GM12878 (cell line): Measurements from ENCODE around the gene SCAMP5.

Source experiments
- CTCF ChIP-seq, 3 experiments: IDR thresholded peaks in 2 of 3; conservative IDR thresholded peaks in 1 of 3; 2 replicates each; pipeline ENCODE4 v1.5.1; 2011; ENCODE audit warnings: low read depth in 3 of 3, low read length in 3 of 3, mild to moderate bottlenecking in 3 of 3, control low read depth in 2 of 3, moderate library complexity in 2 of 3, inconsistent platforms in 1 of 3, mixed read lengths in 1 of 3; ENCODE audit not compliant: control insufficient read depth in 2 of 3, insufficient read depth in 1 of 3; ENCODE audit errors: extremely low read depth in 1 of 3
- EP300 ChIP-seq, 2 experiments: fragments of 150-350 bp in 1 of 2; IDR thresholded peaks; 2 replicates each; pipeline ENCODE4 v1.6.1; 2011 to 2012; ENCODE audit warnings: low read depth in 2 of 2, low read length in 2 of 2, borderline replicate concordance in 1 of 2, improper control_type of control experiment in 1 of 2, inconsistent platforms in 1 of 2; ENCODE audit not compliant: control insufficient read depth in 1 of 2
- EZH2 ChIP-seq: IDR thresholded peaks from 2 replicates; pipeline ENCODE4 v1.6.1; 2012; ENCODE audit warnings: low read depth, mild to moderate bottlenecking, control low read depth, inconsistent platforms, low read length, borderline replicate concordance; ENCODE audit not compliant: control insufficient read depth
- RCOR1 ChIP-seq: conservative IDR thresholded peaks from 2 replicates; pipeline ENCODE4 v1.6.1; 2012; ENCODE audit warnings: low read depth, low read length, improper control_type of control experiment
- SP1 ChIP-seq: IDR thresholded peaks from one replicate; pipeline ENCODE4 v1.6.1; 2011; ENCODE audit warnings: low read depth, low read length
- ZBED1 ChIP-seq: IDR thresholded peaks from 2 replicates; pipeline ENCODE4 v1.6.1; 2016; ENCODE audit warnings: borderline replicate concordance
- ZNF217 ChIP-seq: fragments of 450-650 bp; IDR thresholded peaks from 2 replicates; pipeline ENCODE4 v1.6.1; 2017; ENCODE audit warnings: antibody characterized with exemption, mild to moderate bottlenecking

- TF ChIP-seq ZBED1 = no peak
- TF ChIP-seq CTCF (IDR thresholded peaks at IDR 0.05 in 2 of 3, conservative IDR thresholded peaks at IDR 0.05 in 1 of 3; ENCODE audit: control insufficient read depth in 2 of 3, extremely low read depth in 1 of 3, insufficient read depth in 1 of 3, low read depth in 3 of 3, low read length in 3 of 3) = no peak
- TF ChIP-seq ZNF217 = no peak
- no peak for TF ChIP-seq RCOR1
- no peak for TF ChIP-seq SP1
- TF ChIP-seq EP300 (IDR thresholded peaks at IDR 0.05; ENCODE audit: borderline replicate concordance in 1 of 2, control insufficient read depth in 1 of 2, low read depth in 2 of 2, low read length in 2 of 2) = no peak
- TF ChIP-seq EZH2 = no peak
Observed at GRCh38 chr15:74958908-74959585, 36.3 kb upstream of the SCAMP5 start.
